IPS-NIHi7 (cell line): ENCODE measurements around the gene CGB5.
A peak's percentile ranks its signal among the peaks of the same experiment; 100 is the strongest.
"Not testable (repeated sequence)": the region's sequence is repeated elsewhere in the genome, so short reads cannot be mapped to it uniquely, and the experiment has no call there.

Experiments
- DNase-seq: peaks from one replicate; pipeline ENCODE4 v3.0.0; 2012; ENCODE audit warnings: mixed read lengths; ENCODE audit errors: extremely low spot score

CGB5 gene

GRCh38 chr19:49020931-49021895, 22.4 kb upstream of the CGB5 start:
- DNase-seq = no peak

GRCh38 chr19:49022116-49022515, 21.5 kb upstream of the CGB5 start:
- DNase-seq = no peak

GRCh38 chr19:49024233-49024632, 19.4 kb upstream of the CGB5 start, which contains the start of gene CGB3:
Gene CGB3 (minus strand): TSS chr19:49024333. CDS start chr19:49023971, 362 bp downstream.
- DNase-seq = not testable (repeated sequence)

- DNase-seq = not testable (repeated sequence)
Observed at GRCh38 chr19:49025088-49025487, 18.6 kb upstream of the CGB5 start.

- not testable (repeated sequence) for DNase-seq
Observed at GRCh38 chr19:49025599-49025998, 18.0 kb upstream of the CGB5 start.

GRCh38 chr19:49028686-49029085, 15.0 kb upstream of the CGB5 start:
- DNase-seq = not testable (repeated sequence)

GRCh38 chr19:49029749-49030148, 13.9 kb upstream of the CGB5 start:
- DNase-seq = not testable (repeated sequence)

- not testable (repeated sequence) for DNase-seq
Observed at GRCh38 chr19:49030323-49030722, 13.3 kb upstream of the CGB5 start.

GRCh38 chr19:49031642-49032301, 11.9 kb upstream of the CGB5 start, which contains the start of gene CGB2:
Gene CGB2 (plus strand): TSS chr19:49031890. CDS start chr19:49032096, 206 bp downstream.
- peak; percentile 74 for DNase-seq

GRCh38 chr19:49036815-49037214, 6.8 kb upstream of the CGB5 start, which contains the start of gene CGB1:
Gene CGB1 (minus strand): TSS chr19:49036895. CDS start chr19:49036711, 184 bp downstream.
- peak; percentile 54 for DNase-seq

GRCh38 chr19:49038111-49038510, 5.5 kb upstream of the CGB5 start:
- DNase-seq = not testable (repeated sequence)

- not testable (repeated sequence) for DNase-seq
Observed at GRCh38 chr19:49038557-49039276, 4.9 kb upstream of the CGB5 start.

- DNase-seq = not testable (repeated sequence)
Observed at GRCh38 chr19:49039736-49040135, 3.9 kb upstream of the CGB5 start.

GRCh38 chr19:49042177-49042576, 1.5 kb upstream of the CGB5 start:
- no peak for DNase-seq

- DNase-seq = not testable (repeated sequence)
Observed at GRCh38 chr19:49042666-49043065, 982 bp upstream of the CGB5 start.

- not testable (repeated sequence) for DNase-seq
Observed at GRCh38 chr19:49049011-49049410, 5.4 kb downstream of the CGB5 start, which contains the start of gene CGB8. Gene CGB8 (minus strand): TSS chr19:49049111. CDS start chr19:49048739, 372 bp downstream.

- DNase-seq = not testable (repeated sequence)
Observed at GRCh38 chr19:49049834-49050233, 6.2 kb downstream of the CGB5 start.

GRCh38 chr19:49050376-49051033, 6.9 kb downstream of the CGB5 start:
- DNase-seq = not testable (repeated sequence)

GRCh38 chr19:49056101-49056901, 12.7 kb downstream of the CGB5 start:
- peak; percentile 83 for DNase-seq
